HG03025 (cell line): Measurements from ENCODE around the gene LY86.
"Not testable (repeated sequence)": the region's sequence is repeated elsewhere in the genome, so short reads cannot be mapped to it uniquely, and the experiment has no call there.

Experiments used
- ATAC-seq: cut with Tn5 transposase; IDR thresholded peaks from one replicate; pipeline ENCODE4 v1.9.1; 2021; ENCODE audit warnings: mild to moderate bottlenecking, moderate library complexity; ENCODE audit not compliant: unreplicated experiment, low FRiP score

LY86 gene

GRCh38 chr6:6595025-6595424 is 6.5 kb downstream of the LY86 start:
- ATAC-seq, result no peak

- no peak for ATAC-seq
Measured at GRCh38 chr6:6595952-6596351, 7.4 kb downstream of the LY86 start.

GRCh38 chr6:6596529-6597328 is 8.2 kb downstream of the LY86 start:
- no peak for ATAC-seq

GRCh38 chr6:6597682-6598081 is 9.2 kb downstream of the LY86 start:
- no peak for ATAC-seq

GRCh38 chr6:6599468-6599873 is 11.0 kb downstream of the LY86 start:
- ATAC-seq, result no peak

- ATAC-seq, result no peak
Measured at GRCh38 chr6:6600875-6601274, 12.4 kb downstream of the LY86 start.

GRCh38 chr6:6602262-6602661 is 13.7 kb downstream of the LY86 start:
- ATAC-seq, result no peak

GRCh38 chr6:6603317-6603716 is 14.8 kb downstream of the LY86 start:
- no peak for ATAC-seq

- ATAC-seq, result no peak
Measured at GRCh38 chr6:6604015-6604414, 15.5 kb downstream of the LY86 start.

GRCh38 chr6:6604566-6604965 is 16.0 kb downstream of the LY86 start:
- ATAC-seq, result no peak

- no peak for ATAC-seq
Measured at GRCh38 chr6:6605873-6606272, 17.4 kb downstream of the LY86 start.

GRCh38 chr6:6606391-6607030 is 18.0 kb downstream of the LY86 start:
- ATAC-seq, result not testable (repeated sequence)

GRCh38 chr6:6609450-6609849 is 20.9 kb downstream of the LY86 start:
- no peak for ATAC-seq

- peak; percentile 86 for ATAC-seq
Measured at GRCh38 chr6:6610031-6610591, 21.6 kb downstream of the LY86 start.

GRCh38 chr6:6611486-6611885 is 23.0 kb downstream of the LY86 start:
- no peak for ATAC-seq

- ATAC-seq, result no peak
Measured at GRCh38 chr6:6612308-6612707, 23.8 kb downstream of the LY86 start.

GRCh38 chr6:6613103-6613718 is 24.7 kb downstream of the LY86 start:
- not testable (repeated sequence) for ATAC-seq

- no peak for ATAC-seq
Measured at GRCh38 chr6:6614096-6614982, 25.8 kb downstream of the LY86 start.

- no peak for ATAC-seq
Measured at GRCh38 chr6:6614983-6615349, 26.4 kb downstream of the LY86 start.

GRCh38 chr6:6616656-6617055 is 28.1 kb downstream of the LY86 start:
- ATAC-seq, result no peak
